ENCODE measurements around the gene ZNF236.

GRCh38 chr18:76979111-76979751 lies 156.9 kb downstream of the ZNF236 start:
- TF ChIP-seq, protein P1, sequence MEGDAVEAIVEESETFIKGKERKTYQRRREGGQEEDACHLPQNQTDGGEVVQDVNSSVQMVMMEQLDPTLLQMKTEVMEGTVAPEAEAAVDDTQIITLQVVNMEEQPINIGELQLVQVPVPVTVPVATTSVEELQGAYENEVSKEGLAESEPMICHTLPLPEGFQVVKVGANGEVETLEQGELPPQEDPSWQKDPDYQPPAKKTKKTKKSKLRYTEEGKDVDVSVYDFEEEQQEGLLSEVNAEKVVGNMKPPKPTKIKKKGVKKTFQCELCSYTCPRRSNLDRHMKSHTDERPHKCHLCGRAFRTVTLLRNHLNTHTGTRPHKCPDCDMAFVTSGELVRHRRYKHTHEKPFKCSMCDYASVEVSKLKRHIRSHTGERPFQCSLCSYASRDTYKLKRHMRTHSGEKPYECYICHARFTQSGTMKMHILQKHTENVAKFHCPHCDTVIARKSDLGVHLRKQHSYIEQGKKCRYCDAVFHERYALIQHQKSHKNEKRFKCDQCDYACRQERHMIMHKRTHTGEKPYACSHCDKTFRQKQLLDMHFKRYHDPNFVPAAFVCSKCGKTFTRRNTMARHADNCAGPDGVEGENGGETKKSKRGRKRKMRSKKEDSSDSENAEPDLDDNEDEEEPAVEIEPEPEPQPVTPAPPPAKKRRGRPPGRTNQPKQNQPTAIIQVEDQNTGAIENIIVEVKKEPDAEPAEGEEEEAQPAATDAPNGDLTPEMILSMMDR (IDR thresholded peaks at IDR 0.05; ENCODE audit: low read depth, low read length): no peak
- no peak for TF ChIP-seq EZH2phosphoT487 (IDR thresholded peaks at IDR 0.05; ENCODE audit: low read depth)
